Neuronal stem cell (in vitro differentiated cells): Measurements from ENCODE around the gene UBE3B.

Experiments
- DNase-seq: peaks from one replicate; pipeline ENCODE4 v3.0.0-alpha.2; 2013; ENCODE audit warnings: low spot score
- H2AFZ ChIP-seq: one replicate; pipeline ENCODE4 v1.6.1; 2013; ENCODE audit warnings: mild to moderate bottlenecking, low read length, inconsistent platforms
- H2AK5ac ChIP-seq: 2 replicates; pipeline ENCODE4 v1.6.1; 2013; ENCODE audit warnings: low read depth, mild to moderate bottlenecking, inconsistent platforms, low read length, moderate library complexity, mixed read lengths
- H2BK120ac ChIP-seq: 2 replicates; pipeline ENCODE4 v1.6.1; 2013; ENCODE audit warnings: low read depth, mild to moderate bottlenecking, inconsistent platforms, low read length, moderate library complexity, mixed read lengths
- H2BK12ac ChIP-seq: one replicate; pipeline ENCODE4 v1.6.1; 2013; ENCODE audit warnings: low read length, inconsistent platforms
- H2BK15ac ChIP-seq: 2 replicates; pipeline ENCODE4 v1.6.1; 2013; ENCODE audit warnings: mild to moderate bottlenecking, low read length, inconsistent platforms, mixed read lengths
- H2BK5ac ChIP-seq: one replicate; pipeline ENCODE4 v1.6.1; 2013; ENCODE audit warnings: inconsistent platforms, mild to moderate bottlenecking, low read length, moderate library complexity
- H3K14ac ChIP-seq: one replicate; pipeline ENCODE4 v1.6.1; 2013; ENCODE audit warnings: low read length, inconsistent platforms
- H3K18ac ChIP-seq: 2 replicates; pipeline ENCODE4 v1.6.1; 2013; ENCODE audit warnings: low read length, inconsistent platforms
- H3K23ac ChIP-seq: 2 replicates; pipeline ENCODE4 v1.6.1; 2013; ENCODE audit warnings: low read depth, mild to moderate bottlenecking, mixed read lengths, low read length, inconsistent platforms; ENCODE audit not compliant: poor library complexity
- H3K27ac ChIP-seq: replicated peaks from 3 replicates; pipeline ENCODE4 v1.5.1; 2013; ENCODE audit warnings: low read length, inconsistent platforms
- H3K27me3 ChIP-seq, 3 experiments: 2 replicates each; pipeline ENCODE4 v1.6.1; 2013; ENCODE audit warnings: low read length in 3 of 3, mild to moderate bottlenecking in 2 of 3, inconsistent platforms in 1 of 3, low read depth in 1 of 3, mixed read lengths in 1 of 3, moderate library complexity in 1 of 3; ENCODE audit not compliant: control insufficient read depth in 3 of 3, insufficient read depth in 3 of 3
- H3K36me3 ChIP-seq, 2 donors: replicated peaks in 1 of 2; 2 replicates each; pipeline ENCODE4 v1.6.1; 2013; ENCODE audit warnings: low read length in 2 of 2; ENCODE audit not compliant: control insufficient read depth in 2 of 2, insufficient read depth in 2 of 2
- H3K4ac ChIP-seq: 2 replicates; pipeline ENCODE4 v1.6.1; 2013; ENCODE audit warnings: inconsistent platforms, mild to moderate bottlenecking, low read length, moderate library complexity
- H3K4me1 ChIP-seq, 2 donors: 1 replicate in 1 of 2; 2 replicates in 1 of 2; pipeline ENCODE4 v1.6.1; 2013; ENCODE audit warnings: low read length in 2 of 2, low read depth in 1 of 2; ENCODE audit not compliant: control insufficient read depth in 2 of 2, insufficient read depth in 1 of 2
- H3K4me2 ChIP-seq: one replicate; pipeline ENCODE4 v1.6.1; 2013; ENCODE audit warnings: mild to moderate bottlenecking, low read length, inconsistent platforms; ENCODE audit not compliant: insufficient read depth, poor library complexity, severe bottlenecking
- H3K4me3 ChIP-seq, 2 donors: 2 replicates each; pipeline ENCODE4 v1.5.1; 2013; ENCODE audit warnings: low read length in 2 of 2, mild to moderate bottlenecking in 2 of 2, inconsistent platforms in 1 of 2, moderate library complexity in 1 of 2
- H3K79me1 ChIP-seq: one replicate; pipeline ENCODE4 v1.6.1; 2013; ENCODE audit warnings: low read depth, mild to moderate bottlenecking, inconsistent platforms, low read length, moderate library complexity
- H3K9ac ChIP-seq: one replicate; pipeline ENCODE4 v1.6.1; 2013; ENCODE audit warnings: mild to moderate bottlenecking, low read depth, low read length, inconsistent platforms; ENCODE audit not compliant: poor library complexity
- H3K9me3 ChIP-seq, 2 donors: replicated peaks in 1 of 2; 2 replicates each; pipeline versions ENCODE3 to v1.6.1; 2013; ENCODE audit warnings: low read length in 2 of 2, mild to moderate bottlenecking in 2 of 2, inconsistent platforms in 1 of 2, low read depth in 1 of 2, mixed read lengths in 1 of 2, moderate library complexity in 1 of 2; ENCODE audit not compliant: control insufficient read depth in 2 of 2, insufficient read depth in 1 of 2
- H4K8ac ChIP-seq: one replicate; pipeline ENCODE4 v1.6.1; 2013; ENCODE audit warnings: low read depth, mild to moderate bottlenecking, inconsistent platforms, low read length, moderate library complexity
- H4K91ac ChIP-seq: one replicate; pipeline ENCODE4 v1.6.1; 2013; ENCODE audit warnings: low read length, low read depth, mild to moderate bottlenecking, inconsistent platforms; ENCODE audit not compliant: poor library complexity
- WGBS, 2 donors: extraction: QIAGEN DNeasy Blood & Tissue Kit; methylation state at CpG; one replicate each; pipeline ENCODE4 v1.1.7; 2013; ENCODE audit warnings: missing lambda C conversion rate in 2 of 2, mixed read lengths in 1 of 2; ENCODE audit not compliant: insufficient read length in 2 of 2, insufficient replicate concordance in 1 of 2; ENCODE audit errors: extremely low coverage in 2 of 2; 5-methylcytosine and 5-hydroxymethylcytosine counted together

The UBE3B gene

DNA sequence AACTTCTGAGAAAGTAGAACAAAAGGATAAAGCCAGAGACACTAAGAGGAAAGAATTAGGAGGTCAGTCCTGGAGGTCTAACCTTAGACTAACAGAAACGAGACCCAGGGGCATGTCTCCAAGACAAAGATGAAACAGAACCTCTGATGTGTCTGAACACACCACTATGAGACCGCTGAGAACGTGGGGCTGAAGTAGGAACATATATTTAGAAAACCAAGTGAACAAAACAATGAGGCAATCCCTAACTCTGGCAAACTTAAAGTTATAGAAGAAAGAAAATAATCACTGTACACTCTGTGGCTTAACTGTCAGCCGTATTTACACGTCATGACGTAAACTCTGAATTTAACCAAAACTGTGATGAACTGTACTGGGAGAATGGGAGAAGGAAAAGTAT lies 18.2 kb upstream of the UBE3B start:
- Histone ChIP-seq H3K9ac (no peak overlapping the region), H3K14ac (no peak overlapping the region), H2BK12ac (no peak overlapping the region), H2AK5ac (no peak overlapping the region), H3K23ac (no peak overlapping the region), H4K8ac (no peak overlapping the region), H3K9me3 (no peaks in the 10 kb centered on the region), H3K27me3 (no peaks in the 10 kb centered on the region), H2AFZ (no peak overlapping the region), H2BK5ac (no peak overlapping the region), H3K4me2 (no peak overlapping the region), H3K4me1 (peaks cover 37 to 68% of the 10 kb centered on the region in 2 donors), H2BK120ac (no peak overlapping the region), H3K27ac (no peak overlapping the region), H3K79me1 (peaks cover 5% of the 10 kb centered on the region), H3K4me3 (no peak overlapping the region), H2BK15ac (no peak overlapping the region), H3K4ac (no peak overlapping the region), H3K18ac (no peak overlapping the region), H3K36me3 (peaks cover 13 to 67% of the 10 kb centered on the region in 2 donors), H4K91ac (no peak overlapping the region)
- no CpG with 5 or more reads among the region's 6 CpGs for WGBS, 2 donors
- no peak for DNase-seq

DNA sequence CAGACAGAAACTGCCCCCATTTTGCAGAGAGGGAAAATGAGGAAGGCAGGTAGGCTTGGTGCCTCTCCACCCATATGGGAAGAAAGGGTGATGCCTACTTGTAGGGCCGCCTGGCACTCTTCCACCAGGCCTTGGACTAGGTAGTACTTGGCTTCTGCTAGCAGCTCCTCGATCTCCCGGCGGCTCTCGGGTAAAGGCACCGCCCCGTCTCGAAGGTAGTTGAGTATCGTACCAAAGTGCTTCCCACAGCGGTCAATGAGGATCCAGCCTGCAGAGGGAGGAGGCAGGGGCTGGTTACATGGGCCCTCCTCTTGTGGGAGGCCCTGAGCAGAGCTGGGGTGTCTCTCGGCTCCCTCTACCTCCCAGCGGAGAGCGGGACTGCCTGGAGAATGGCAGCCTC lies 16.9 kb upstream of the UBE3B start:
- H3K36me3 ChIP-seq = peaks cover 9 to 66% of the 10 kb centered on the region in 2 donors
- no peak overlapping the region for H3K14ac ChIP-seq
- H2BK5ac ChIP-seq = no peak overlapping the region
- no peak overlapping the region for H2BK120ac ChIP-seq
- no peak overlapping the region for H2AK5ac ChIP-seq
- no peak overlapping the region for H3K4me3 ChIP-seq
- no peak overlapping the region for H4K91ac ChIP-seq
- H3K9me3 ChIP-seq = no peaks in the 10 kb centered on the region
- peaks cover 7% of the 10 kb centered on the region for H3K79me1 ChIP-seq
- no peak overlapping the region for H3K18ac ChIP-seq
- no peak for DNase-seq
- no peak overlapping the region for H2BK15ac ChIP-seq
- H3K27me3 ChIP-seq = no peaks in the 10 kb centered on the region
- no peak overlapping the region for H4K8ac ChIP-seq
- no peak overlapping the region for H3K27ac ChIP-seq
- no peak overlapping the region for H3K4ac ChIP-seq
- H3K4me1 ChIP-seq = peaks cover 37 to 78% of the 10 kb centered on the region in 2 donors
- WGBS, 2 donors = no CpG with 5 or more reads among the region's 13 CpGs
- no peak overlapping the region for H2AFZ ChIP-seq
- H3K9ac ChIP-seq = no peak overlapping the region
- no peak overlapping the region for H3K4me2 ChIP-seq
- H2BK12ac ChIP-seq = no peak overlapping the region
- no peak overlapping the region for H3K23ac ChIP-seq

GRCh38 chr12:109461049-109461845 lies 16.2 kb upstream of the UBE3B start:
- Histone ChIP-seq H2BK15ac (no peak overlapping the region), H3K23ac (no peak overlapping the region), H3K36me3 (peaks cover 3 to 66% of the 10 kb centered on the region in 2 donors), H3K4me2 (no peak overlapping the region), H3K4me3 (no peak overlapping the region), H2BK120ac (no peak overlapping the region), H2BK12ac (no peak overlapping the region), H3K4ac (no peak overlapping the region), H3K4me1 (peaks cover 37 to 81% of the 10 kb centered on the region in 2 donors), H3K18ac (no peak overlapping the region), H3K79me1 (peaks cover 7% of the 10 kb centered on the region), H3K9ac (no peak overlapping the region), H4K91ac (no peak overlapping the region), H2AK5ac (no peak overlapping the region), H4K8ac (no peak overlapping the region), H3K9me3 (no peaks in the 10 kb centered on the region), H3K27me3 (no peaks in the 10 kb centered on the region), H3K14ac (no peak overlapping the region), H3K27ac (no peak overlapping the region), H2BK5ac (no peak overlapping the region), H2AFZ (no peak overlapping the region)
- WGBS, 2 donors = no CpG with 5 or more reads among the region's 8 CpGs
- DNase-seq = no peak

GRCh38 chr12:109461846-109462756 lies 15.3 kb upstream of the UBE3B start:
- Histone ChIP-seq H2BK15ac (no peak overlapping the region), H3K23ac (no peak overlapping the region), H4K91ac (no peak overlapping the region), H3K4me2 (no peak overlapping the region), H3K27me3 (no peaks in the 10 kb centered on the region), H2BK120ac (no peak overlapping the region), H3K18ac (no peak overlapping the region), H2AK5ac (no peak overlapping the region), H3K9me3 (no peaks in the 10 kb centered on the region), H3K14ac (no peak overlapping the region), H3K4me1 (peaks cover 37 to 82% of the 10 kb centered on the region in 2 donors), H2AFZ (no peak overlapping the region), H2BK5ac (no peak overlapping the region), H3K79me1 (peaks cover 9% of the 10 kb centered on the region), H3K27ac (no peak overlapping the region), H4K8ac (no peak overlapping the region), H2BK12ac (no peak overlapping the region), H3K4ac (no peak overlapping the region), H3K9ac (no peak overlapping the region), H3K4me3 (no peak overlapping the region), H3K36me3 (peaks cover 4 to 66% of the 10 kb centered on the region in 2 donors)
- WGBS, 2 donors = no CpG with 5 or more reads among the region's 13 CpGs
- no peak for DNase-seq
